GM18508 (cell line): ENCODE measurements around the gene TTC21A.
"Not testable (repeated sequence)": the region's sequence is repeated elsewhere in the genome, so short reads cannot be mapped to it uniquely, and the experiment has no call there.

ENCODE experiments used
- ATAC-seq: cut with Tn5 transposase; IDR thresholded peaks from one replicate; pipeline ENCODE4 v1.9.1; 2021; ENCODE audit warnings: moderate number of reproducible peaks; ENCODE audit not compliant: insufficient read depth, unreplicated experiment

Gene TTC21A

GRCh38 chr3:39170877-39171276 lies 63.4 kb downstream of the TTC21A start:
- ATAC-seq, result not testable (repeated sequence)

GRCh38 chr3:39171860-39172259 lies 64.4 kb downstream of the TTC21A start:
- ATAC-seq, result no peak

- no peak for ATAC-seq
These were observed 66.0 kb downstream of the TTC21A start for GRCh38 chr3:39173318-39174125.

- ATAC-seq, result no peak
These were observed 68.7 kb downstream of the TTC21A start for GRCh38 chr3:39176025-39176714.

GRCh38 chr3:39177708-39178332 lies 70.3 kb downstream of the TTC21A start:
- no peak for ATAC-seq

GRCh38 chr3:39178553-39178952 lies 71.1 kb downstream of the TTC21A start:
- ATAC-seq, result no peak

- no peak for ATAC-seq
These were observed 72.7 kb downstream of the TTC21A start for GRCh38 chr3:39180183-39180545.

- ATAC-seq, result peak; percentile 73
These were observed 73.3 kb downstream of the TTC21A start for GRCh38 chr3:39180546-39181346.

GRCh38 chr3:39181408-39182335 lies 74.2 kb downstream of the TTC21A start:
- ATAC-seq, result no peak

GRCh38 chr3:39183211-39184080 lies 76.0 kb downstream of the TTC21A start:
- no peak for ATAC-seq

GRCh38 chr3:39184081-39184967 lies 76.8 kb downstream of the TTC21A start:
- ATAC-seq, result no peak

GRCh38 chr3:39184968-39185285 lies 77.4 kb downstream of the TTC21A start:
- no peak for ATAC-seq

- no peak for ATAC-seq
These were observed 78.0 kb downstream of the TTC21A start for GRCh38 chr3:39185326-39185958.

GRCh38 chr3:39185959-39186691 lies 78.6 kb downstream of the TTC21A start:
- ATAC-seq, result no peak

GRCh38 chr3:39186692-39187151 lies 79.2 kb downstream of the TTC21A start:
- ATAC-seq, result no peak

GRCh38 chr3:39187372-39188155 lies 80.1 kb downstream of the TTC21A start:
- ATAC-seq, result no peak
